HepG2 (cell line): ENCODE measurements around the gene ALOX5AP. TPM values are rescaled to one million over a fixed set of nuclear protein-coding genes. Genes with fewer than 3 reads are reported as not detected.

Experiments
- ATAC-seq: fragments of 200-7000 bp; cut with Tn5 transposase; 3 replicates; pipeline ENCODE4 v1.9.1; 2020; ENCODE audit warnings: mild to moderate bottlenecking, moderate library complexity
- BruUV-seq: library from RNA; stranded (reverse); fragments of 400-500 nt; replicated peaks from 2 replicates; lab custom pipeline; 2021; lab: Mats Ljungman, UMichigan
- CTCF ChIA-PET: fragments of 300-600 bp; formaldehyde crosslinking; extraction: SDS; loops from one replicate; lab custom pipeline; 2021; ENCODE audit warnings: low total read pairs, inconsistent platforms, low intra/inter-chr PET ratio; lab: Yijun Ruan, JAX
- POLR2A ChIA-PET: fragments of 350-600 bp; sonication (Branson Sonifier 250); formaldehyde crosslinking; loops from one replicate; lab custom pipeline; 2020; ENCODE audit warnings: antibody characterized with exemption, inconsistent platforms; lab: Yijun Ruan, JAX
- DNase-seq: peaks from one replicate; pipeline ENCODE4 v3.0.0-alpha.2; 2015; ENCODE audit warnings: low spot score
- FAIRE-seq: peaks from 3 replicates; lab custom pipeline; 2011; peaks lifted over from hg19 to GRCh38; lab: Jason Lieb, UNC
- H2AFZ ChIP-seq: one replicate; pipeline ENCODE4 v1.6.1; 2011; ENCODE audit warnings: low read length, inconsistent platforms
- H3K27ac ChIP-seq: fragments of 300-600 bp; 3 replicates; pipeline ENCODE4 v1.8.0; 2011; ENCODE audit warnings: mixed run types, mild to moderate bottlenecking, mixed read lengths, low read length, inconsistent platforms; ENCODE audit not compliant: insufficient read depth; ENCODE audit errors: extremely low read length
- H3K27me3 ChIP-seq, 2 experiments: fragments of 200-600 bp in 1 of 2; 2 replicates in 1 of 2; 3 replicates in 1 of 2; pipeline versions ENCODE4 v1.6.0 to v1.8.0; 2011; ENCODE audit warnings: low read length in 2 of 2, mild to moderate bottlenecking in 2 of 2, moderate library complexity in 2 of 2, inconsistent platforms in 1 of 2; ENCODE audit not compliant: insufficient read depth in 2 of 2, control insufficient read depth in 1 of 2
- H3K36me3 ChIP-seq, 2 experiments: fragments of 200-600 bp in 1 of 2; replicated peaks in 1 of 2; 2 replicates in 1 of 2; 3 replicates in 1 of 2; pipeline versions ENCODE4 v1.5.1 to v1.8.0; 2011; ENCODE audit warnings: low read length in 2 of 2, inconsistent platforms in 1 of 2; ENCODE audit not compliant: insufficient read depth in 2 of 2, control insufficient read depth in 1 of 2
- H3K4me1 ChIP-seq: 2 replicates; pipeline ENCODE4 v1.5.1; 2012; ENCODE audit warnings: low read length, inconsistent platforms; ENCODE audit not compliant: insufficient read depth
- H3K4me2 ChIP-seq: 2 replicates; pipeline ENCODE4 v1.6.0; 2011; ENCODE audit warnings: low read depth, low read length, inconsistent platforms
- H3K4me3 ChIP-seq, 3 experiments: fragments of 200-600 bp in 1 of 3; sonication (generic), shearing (Covaris generic) in 1 of 3; replicated peaks in 1 of 3; 2 replicates each; pipeline ENCODE4 v1.5.1; 2011 to 2016; ENCODE audit warnings: low read length in 3 of 3, inconsistent platforms in 2 of 3, low read depth in 2 of 3, mild to moderate bottlenecking in 2 of 3, control low read depth in 1 of 3, mixed read lengths in 1 of 3; ENCODE audit not compliant: insufficient read depth in 1 of 3
- H3K79me2 ChIP-seq: one replicate; pipeline ENCODE4 v1.6.1; 2011; ENCODE audit warnings: low read length, inconsistent platforms; ENCODE audit not compliant: insufficient read depth
- H3K9ac ChIP-seq: 2 replicates; pipeline ENCODE4 v1.6.0; 2011; ENCODE audit warnings: mild to moderate bottlenecking, low read depth, low read length, inconsistent platforms; ENCODE audit not compliant: insufficient read depth
- H3K9me3 ChIP-seq: 2 replicates; pipeline ENCODE4 v1.5.1; 2012; ENCODE audit warnings: mild to moderate bottlenecking, low read length
- H4K20me1 ChIP-seq: 2 replicates; pipeline ENCODE4 v1.6.0; 2011; ENCODE audit warnings: inconsistent platforms, mild to moderate bottlenecking, low read length, moderate library complexity; ENCODE audit not compliant: insufficient read depth
- ASH2L ChIP-seq: fragments of 300-600, 200-600 bp; sonication (generic); IDR thresholded peaks from 2 replicates; pipeline ENCODE4 v1.7.0; 2017; ENCODE audit warnings: low read depth, mild to moderate bottlenecking, moderate library complexity, mixed read lengths, low read length; ENCODE audit not compliant: insufficient read length
- CREBL2 ChIP-seq: sonication (generic); formaldehyde crosslinking; IDR thresholded peaks from 2 replicates; pipeline ENCODE4 v1.8.1; 2023; ENCODE audit warnings: missing genetic modification reagents, mild to moderate bottlenecking, borderline replicate concordance
- MBNL3 ChIP-seq: fragments of 250-450 bp; sonication (Bioruptor Pico); conservative IDR thresholded peaks from 2 replicates; pipeline ENCODE4 v1.8.0; 2022; ENCODE audit warnings: mild to moderate bottlenecking, inconsistent platforms
- PHF20 ChIP-seq: sonication (generic); formaldehyde crosslinking; IDR thresholded peaks from 2 replicates; pipeline ENCODE4 v1.5.0; 2020; ENCODE audit warnings: mild to moderate bottlenecking, missing genetic modification reagents
- TBP ChIP-seq: sonication (generic); formaldehyde crosslinking; IDR thresholded peaks from 2 replicates; pipeline ENCODE4 v1.5.0; 2020; ENCODE audit warnings: missing genetic modification reagents
- ZBTB3 ChIP-seq: sonication (generic); formaldehyde crosslinking; IDR thresholded peaks from 2 replicates; pipeline ENCODE4 v1.4.0; 2020; ENCODE audit warnings: low read depth, mild to moderate bottlenecking, moderate library complexity, missing genetic modification reagents, borderline replicate concordance
- ZBTB4 ChIP-seq: sonication (generic); formaldehyde crosslinking; IDR thresholded peaks from 2 replicates; pipeline ENCODE4 v1.4.0; 2020; ENCODE audit warnings: missing genetic modification reagents, mild to moderate bottlenecking, borderline replicate concordance
- ZFX ChIP-seq: sonication (generic); formaldehyde crosslinking; IDR thresholded peaks from 2 replicates; pipeline ENCODE4 v1.4.0; 2020; ENCODE audit warnings: mild to moderate bottlenecking, low read depth, missing genetic modification reagents, moderate library complexity
- ZNF260 ChIP-seq: sonication (generic); formaldehyde crosslinking; IDR thresholded peaks from 2 replicates; pipeline ENCODE4 v1.4.0; 2020; ENCODE audit warnings: missing genetic modification reagents, low read depth, mild to moderate bottlenecking, borderline replicate concordance
- ZNF33A ChIP-seq: sonication (generic); formaldehyde crosslinking; IDR thresholded peaks from 2 replicates; pipeline ENCODE4 v1.5.1; 2020; ENCODE audit warnings: missing genetic modification reagents, mild to moderate bottlenecking, moderate library complexity, borderline replicate concordance
- ZNF354B ChIP-seq: sonication (generic); formaldehyde crosslinking; IDR thresholded peaks from 2 replicates; pipeline ENCODE4 v1.8.0; 2022; ENCODE audit warnings: mild to moderate bottlenecking, missing genetic modification reagents
- ZNF749 ChIP-seq: sonication (generic); formaldehyde crosslinking; IDR thresholded peaks from 2 replicates; pipeline ENCODE4 v1.8.0; 2022; ENCODE audit warnings: mild to moderate bottlenecking, missing genetic modification reagents, moderate library complexity, borderline replicate concordance
- WGBS: methylation state at CpG from one replicate; pipeline ENCODE4 v1.1.6; 2017; ENCODE audit warnings: low lambda C conversion rate; 5-methylcytosine and 5-hydroxymethylcytosine counted together
- in situ Hi-C: cut with HindIII; loops from 2 replicates; pipeline ENCODE4 v1.10.0; 2017; ENCODE audit warnings: low pct_unique_long_range_greater_than_20kb; ENCODE audit not compliant: extremely low pct_ligation_motif_present
- intact Hi-C: fragments of 100-400 bp; cut with micrococcal nuclease; formaldehyde crosslinking; loops from one replicate; pipeline ENCODE4 v1.10.0; 2022; ENCODE audit not compliant: unreplicated experiment
- polyA plus RNA-seq, 8 experiments: library from polyadenylated mRNA; depleted of rRNA in 3 of 8; stranded (reverse) in 7 of 8; unstranded in 1 of 8; fragments of >200 nt; fragmentation: Illumina TruSeq in 4 of 8; extraction: Trizol in 4 of 8; gene quantifications; 2 replicates each; pipeline versions ENCODE4 v1.2.1 to v1.2.3, GENCODE V29; 2011 to 2016; ENCODE audit warnings: low read depth in 4 of 8, missing spikeins in 1 of 8, mixed read lengths in 1 of 8; ENCODE audit not compliant: insufficient read depth in 1 of 8
- total RNA-seq, 5 experiments: library from RNA; depleted of rRNA; stranded (reverse); fragments of >200 nt; fragmentation: Illumina TruSeq; extraction: Trizol; gene quantifications; 2 replicates each; pipeline ENCODE4 v1.2.3, GENCODE V29; 2016; ENCODE audit warnings: low read depth in 1 of 5

Gene ALOX5AP
- total and polyA plus RNA-seq, 2 of the 13 experiments (the other 11 are each of a cell fraction or from before 2014, with no cell fraction given): 0.97 to 1.2 TPM

GRCh38 chr13:30712536-30713532 is 22.5 kb upstream of the ALOX5AP start (continued):
- TF ChIP-seq PHF20: no peak
- TF ChIP-seq, all 625 proteins: peak for 0

- H3K4me1 ChIP-seq: peaks cover 12% of the 10 kb centered on the region
- H2AFZ ChIP-seq: no peak overlapping the region
- FAIRE-seq (no peak), DNase-seq (no peak), ATAC-seq (no peak)
- H3K27me3 ChIP-seq: no peaks in the 10 kb centered on the region
- intact Hi-C loops: no loop called here
- TF ChIP-seq ZNF33A (CRISPR knock-in tag) (no peak), ZBTB3 (no peak), ZNF354B (CRISPR knock-in tag) (no peak), ASH2L (no peak), ZFX (CRISPR knock-in tag) (no peak), ZNF749 (CRISPR knock-in tag) (no peak), ZNF260 (CRISPR knock-in tag) (no peak), ZBTB4 (no peak), MBNL3 (no peak), CREBL2 (CRISPR knock-in tag) (no peak), TBP (CRISPR knock-in tag) (no peak)
- no peaks in the 10 kb centered on the region for H3K9me3 ChIP-seq
- POLR2A ChIA-PET: no interaction called here
- H3K27ac ChIP-seq: no peak overlapping the region
- no TSS peak for BruUV-seq
- 52% methylated on average over 9 of the region's 10 CpGs for WGBS
- H3K79me2 ChIP-seq: no peaks in the 10 kb centered on the region
- in situ Hi-C loops: no loop called here
- no peak overlapping the region for H3K9ac ChIP-seq
- H3K36me3 ChIP-seq: no peaks in the 10 kb centered on the region
- H4K20me1 ChIP-seq: no peaks in the 10 kb centered on the region
- H3K4me2 ChIP-seq: no peak overlapping the region
- no peak overlapping the region for H3K4me3 ChIP-seq
- CTCF ChIA-PET: no interaction called here
These were observed 20.5 kb upstream of the ALOX5AP start for GRCh38 chr13:30714629-30715371.
